ENCODE measurements around the gene RUFY3. TPM values are rescaled to one million over a fixed set of nuclear protein-coding genes. Genes with fewer than 3 reads are reported as not detected.

The RUFY3 gene
- polyA plus RNA-seq, 1 donor, result 70.1 TPM

GRCh38 chr4:70772929-70773555 lies 51.3 kb downstream of the RUFY3 start:
- no peak overlapping the region for H3K27ac ChIP-seq (ENCODE audit: low read length)
- H3K4me3 ChIP-seq (ENCODE audit: low read length), result no peak overlapping the region
- H3K9me3 ChIP-seq (ENCODE audit: control insufficient read depth, low read depth, low read length), result no peaks in the 10 kb centered on the region
- H3K4me1 ChIP-seq (ENCODE audit: control insufficient read depth, insufficient read depth, low read length), result no peaks in the 10 kb centered on the region
- no peaks in the 10 kb centered on the region for H3K27me3 ChIP-seq (ENCODE audit: control insufficient read depth, insufficient read depth, low read length)
- peaks cover 36% of the 10 kb centered on the region for H3K36me3 ChIP-seq (ENCODE audit: control insufficient read depth, insufficient read depth, low read length)
- no peak for DNase-seq
- WGBS (ENCODE audit: insufficient coverage, low lambda C conversion rate), result 93% methylated on average over 3 of the region's 6 CpGs

- no peak overlapping the region for H3K27ac ChIP-seq (ENCODE audit: low read length)
- peak in 1 of 2 donors; percentile 21 for DNase-seq
- no peak overlapping the region for H3K4me3 ChIP-seq (ENCODE audit: low read length)
- H3K36me3 ChIP-seq (ENCODE audit: control insufficient read depth, insufficient read depth, low read length), result peaks cover 30% of the 10 kb centered on the region
- no peaks in the 10 kb centered on the region for H3K4me1 ChIP-seq (ENCODE audit: control insufficient read depth, insufficient read depth, low read length)
- WGBS (ENCODE audit: insufficient coverage, low lambda C conversion rate), result 60% methylated on average over 1 of the region's 5 CpGs
- H3K9me3 ChIP-seq (ENCODE audit: control insufficient read depth, low read depth, low read length), result no peaks in the 10 kb centered on the region
- H3K27me3 ChIP-seq (ENCODE audit: control insufficient read depth, insufficient read depth, low read length), result no peaks in the 10 kb centered on the region
These were observed 57.2 kb downstream of the RUFY3 start for GRCh38 chr4:70778888-70779422.

- WGBS (ENCODE audit: insufficient coverage, low lambda C conversion rate), result 91% methylated on average over 4 of the region's 4 CpGs
- no peak for DNase-seq
- Histone ChIP-seq H3K36me3 (ENCODE audit: control insufficient read depth, insufficient read depth, low read length) (peaks cover 36% of the 10 kb centered on the region), H3K27ac (ENCODE audit: low read length) (no peak overlapping the region), H3K4me3 (ENCODE audit: low read length) (no peak overlapping the region), H3K27me3 (ENCODE audit: control insufficient read depth, insufficient read depth, low read length) (no peaks in the 10 kb centered on the region), H3K4me1 (ENCODE audit: control insufficient read depth, insufficient read depth, low read length) (no peaks in the 10 kb centered on the region), H3K9me3 (ENCODE audit: control insufficient read depth, low read depth, low read length) (no peaks in the 10 kb centered on the region)
These were observed 61.3 kb downstream of the RUFY3 start for GRCh38 chr4:70783096-70783495.

- Histone ChIP-seq H3K36me3 (ENCODE audit: control insufficient read depth, insufficient read depth, low read length) (peaks cover 25% of the 10 kb centered on the region), H3K27ac (ENCODE audit: low read length) (no peak overlapping the region), H3K4me1 (ENCODE audit: control insufficient read depth, insufficient read depth, low read length) (no peaks in the 10 kb centered on the region), H3K9me3 (ENCODE audit: control insufficient read depth, low read depth, low read length) (no peaks in the 10 kb centered on the region), H3K27me3 (ENCODE audit: control insufficient read depth, insufficient read depth, low read length) (no peaks in the 10 kb centered on the region), H3K4me3 (ENCODE audit: low read length) (no peak overlapping the region)
- WGBS (ENCODE audit: insufficient coverage, low lambda C conversion rate), result 86% methylated on average over 1 of the region's 5 CpGs
- DNase-seq, result no peak
These were observed 65.7 kb downstream of the RUFY3 start for GRCh38 chr4:70787496-70787895.

GRCh38 chr4:70788733-70789132 lies 67.0 kb downstream of the RUFY3 start:
- Histone ChIP-seq H3K4me3 (ENCODE audit: low read length) (no peak overlapping the region), H3K27ac (ENCODE audit: low read length) (no peak overlapping the region), H3K9me3 (ENCODE audit: control insufficient read depth, low read depth, low read length) (no peaks in the 10 kb centered on the region), H3K27me3 (ENCODE audit: control insufficient read depth, insufficient read depth, low read length) (no peaks in the 10 kb centered on the region), H3K4me1 (ENCODE audit: control insufficient read depth, insufficient read depth, low read length) (no peaks in the 10 kb centered on the region), H3K36me3 (ENCODE audit: control insufficient read depth, insufficient read depth, low read length) (peaks cover 27% of the 10 kb centered on the region)
- no peak for DNase-seq
- no CpG with 5 or more reads among the region's 1 CpG for WGBS (ENCODE audit: insufficient coverage, low lambda C conversion rate)

- Histone ChIP-seq H3K27me3 (ENCODE audit: control insufficient read depth, insufficient read depth, low read length) (no peaks in the 10 kb centered on the region), H3K4me3 (ENCODE audit: low read length) (no peak overlapping the region), H3K27ac (ENCODE audit: low read length) (no peak overlapping the region), H3K9me3 (ENCODE audit: control insufficient read depth, low read depth, low read length) (no peaks in the 10 kb centered on the region), H3K4me1 (ENCODE audit: control insufficient read depth, insufficient read depth, low read length) (no peaks in the 10 kb centered on the region), H3K36me3 (ENCODE audit: control insufficient read depth, insufficient read depth, low read length) (peaks cover 36% of the 10 kb centered on the region)
- WGBS (ENCODE audit: insufficient coverage, low lambda C conversion rate), result no CpG with 5 or more reads among the region's 6 CpGs
- DNase-seq, result no peak
These were observed 71.9 kb downstream of the RUFY3 start for GRCh38 chr4:70793626-70794025.

GRCh38 chr4:70801265-70801809 lies 79.6 kb downstream of the RUFY3 start:
- WGBS (ENCODE audit: insufficient coverage, low lambda C conversion rate), result no CpG with 5 or more reads among the region's 1 CpG
- Histone ChIP-seq H3K36me3 (ENCODE audit: control insufficient read depth, insufficient read depth, low read length) (peaks cover 11% of the 10 kb centered on the region), H3K27ac (ENCODE audit: low read length) (no peak overlapping the region), H3K9me3 (ENCODE audit: control insufficient read depth, low read depth, low read length) (no peaks in the 10 kb centered on the region), H3K4me3 (ENCODE audit: low read length) (no peak overlapping the region), H3K4me1 (ENCODE audit: control insufficient read depth, insufficient read depth, low read length) (no peaks in the 10 kb centered on the region), H3K27me3 (ENCODE audit: control insufficient read depth, insufficient read depth, low read length) (no peaks in the 10 kb centered on the region)
- no peak for DNase-seq

GRCh38 chr4:70802928-70803580 lies 81.3 kb downstream of the RUFY3 start:
- H3K27ac ChIP-seq (ENCODE audit: low read length), result no peak overlapping the region
- peak; percentile 7 to 58 for DNase-seq
- H3K4me3 ChIP-seq (ENCODE audit: low read length), result no peak overlapping the region
- H3K9me3 ChIP-seq (ENCODE audit: control insufficient read depth, low read depth, low read length), result no peaks in the 10 kb centered on the region
- H3K36me3 ChIP-seq (ENCODE audit: control insufficient read depth, insufficient read depth, low read length), result peaks cover 11% of the 10 kb centered on the region
- no CpG with 5 or more reads among the region's 5 CpGs for WGBS (ENCODE audit: insufficient coverage, low lambda C conversion rate)
- no peaks in the 10 kb centered on the region for H3K27me3 ChIP-seq (ENCODE audit: control insufficient read depth, insufficient read depth, low read length)
- H3K4me1 ChIP-seq (ENCODE audit: control insufficient read depth, insufficient read depth, low read length), result no peaks in the 10 kb centered on the region

- H3K36me3 ChIP-seq (ENCODE audit: control insufficient read depth, insufficient read depth, low read length), result peaks cover 6% of the 10 kb centered on the region
- no peak overlapping the region for H3K27ac ChIP-seq (ENCODE audit: low read length)
- no peaks in the 10 kb centered on the region for H3K4me1 ChIP-seq (ENCODE audit: control insufficient read depth, insufficient read depth, low read length)
- no peaks in the 10 kb centered on the region for H3K9me3 ChIP-seq (ENCODE audit: control insufficient read depth, low read depth, low read length)
- no peak for DNase-seq
- H3K4me3 ChIP-seq (ENCODE audit: low read length), result no peak overlapping the region
- no CpG with 5 or more reads among the region's 1 CpG for WGBS (ENCODE audit: insufficient coverage, low lambda C conversion rate)
- H3K27me3 ChIP-seq (ENCODE audit: control insufficient read depth, insufficient read depth, low read length), result no peaks in the 10 kb centered on the region
These were observed 86.4 kb downstream of the RUFY3 start for GRCh38 chr4:70808151-70808550.

- no peak for DNase-seq
- Histone ChIP-seq H3K9me3 (ENCODE audit: control insufficient read depth, low read depth, low read length) (no peaks in the 10 kb centered on the region), H3K27ac (ENCODE audit: low read length) (no peak overlapping the region), H3K36me3 (ENCODE audit: control insufficient read depth, insufficient read depth, low read length) (peaks cover 14% of the 10 kb centered on the region), H3K4me3 (ENCODE audit: low read length) (no peak overlapping the region), H3K27me3 (ENCODE audit: control insufficient read depth, insufficient read depth, low read length) (no peaks in the 10 kb centered on the region), H3K4me1 (ENCODE audit: control insufficient read depth, insufficient read depth, low read length) (no peaks in the 10 kb centered on the region)
- no CpG with 5 or more reads among the region's 1 CpG for WGBS (ENCODE audit: insufficient coverage, low lambda C conversion rate)
These were observed 93.6 kb downstream of the RUFY3 start for GRCh38 chr4:70815370-70815769.

All from large intestine (tissue), 3 donors.